ENCODE data around the gene PHF10. TPM values are rescaled to one million over a fixed set of nuclear protein-coding genes. Genes with fewer than 3 reads are reported as not detected.
A peak's percentile ranks its signal among the peaks of the same experiment; 100 is the strongest.
"Not testable (repeated sequence)": the region's sequence is repeated elsewhere in the genome, so short reads cannot be mapped to it uniquely, and the experiment has no call there.

The PHF10 gene
- total RNA-seq, 2 experiments from 2014 or later = 85.4 to 89.0 TPM

- intact Hi-C loops (cut with DNase I, micrococcal nuclease) = loop anchor here (1.0 to 5.0 kb wide), 13 partner anchors 20 to 882 kb away; partner anchors contain the start of genes DYNLT2 (in 2 of the 2), ERMARD (in 2 of the 2), FAM120B (in 1 of the 2) and PDCD2 (in 1 of the 2)
- ATAC-seq = peak; percentile 92
- ChIA-PET POLR2A (interaction anchor here (0.8 to 2.3 kb wide), 6 partner anchors 8 to 172 kb away, joined by 3 to 14 read pairs (median 4); partner anchors contain the start of genes DYNLT2 and ERMARD), CTCF (interaction anchor here (1.1 to 6.1 kb wide), 2 partner anchors 10 to 17 kb away, joined by 3 to 60 read pairs; no protein-coding TSS in a partner anchor)
- Mint-ChIP-seq H3K27me3 (no peaks in the 10 kb centered on the region), H3K9me3 (ENCODE audit: low read depth) (no peaks in the 10 kb centered on the region), H3K4me3 (peak within 1 kb of the TSS; percentile 88), H3K36me3 (ENCODE audit: low read depth) (peaks cover 34% of the 10 kb centered on the region), H3K4me1 (peaks cover 37% of the 10 kb centered on the region), H3K27ac (peak within 1 kb of the TSS; percentile 88)
- peak; percentile 99 for DNase-seq
Observed at GRCh38 chr6:169701954-169702839, 22.1 kb downstream of the PHF10 start, which contains the start of the genes C6orf120 and WDR27. TSS of gene C6orf120 (plus strand) at chr6:169702126. CDS start at chr6:169702460, 334 bp downstream. TSS of gene WDR27 (minus strand) at chr6:169702029. CDS start at chr6:169689005, 13,024 bp downstream.

GRCh38 chr6:169701311-169701953 is 22.9 kb downstream of the PHF10 start:
- DNase-seq (peak; percentile 36), ATAC-seq (peak; percentile 3)
- Mint-ChIP-seq H3K27ac (peak overlapping the region; percentile 84), H3K36me3 (ENCODE audit: low read depth) (peaks cover 33% of the 10 kb centered on the region), H3K27me3 (no peaks in the 10 kb centered on the region), H3K9me3 (ENCODE audit: low read depth) (no peaks in the 10 kb centered on the region), H3K4me1 (peaks cover 32% of the 10 kb centered on the region), H3K4me3 (peak overlapping the region; percentile 88)
- ChIA-PET CTCF (interaction anchor here (6.1 kb wide), 1 partner anchor 18 kb away, joined by 60 read pairs; no protein-coding TSS in a partner anchor), POLR2A (interaction anchor here (0.8 to 2.3 kb wide), 6 partner anchors 9 to 171 kb away, joined by 3 to 14 read pairs (median 4); partner anchors contain the start of genes DYNLT2 and ERMARD)
- intact Hi-C loops (cut with DNase I, micrococcal nuclease) = loop anchor here (1.0 to 5.0 kb wide), 4 partner anchors 47 to 853 kb away; partner anchors contain the start of gene TBP (in 1 of the 2)

- intact Hi-C loops (cut with DNase I, micrococcal nuclease) = loop anchor here (2.0 to 5.0 kb wide), 3 partner anchors 488 to 855 kb away; partner anchors contain the start of gene TBP (in 1 of the 2)
- H3K9me3 Mint-ChIP-seq (ENCODE audit: low read depth) = peaks cover 4% of the 10 kb centered on the region
Observed at GRCh38 chr6:169700296-169700695, 24.0 kb downstream of the PHF10 start.

GRCh38 chr6:169697115-169697514 is 27.2 kb downstream of the PHF10 start:
- CTCF ChIA-PET = interaction anchor here (0.8 to 1.4 kb wide), 2 partner anchors 12 to 97 kb away, joined by 3 read pairs; no protein-coding TSS in a partner anchor
- H3K27me3 Mint-ChIP-seq; H3K4me3 Mint-ChIP-seq; H3K9me3 Mint-ChIP-seq (ENCODE audit: low read depth); H3K4me1 Mint-ChIP-seq; POLR2A ChIA-PET; intact Hi-C loops (cut with DNase I, micrococcal nuclease); ATAC-seq; H3K27ac Mint-ChIP-seq: not testable (repeated sequence)
- peak; percentile 45 for DNase-seq
- peaks cover 24% of the 10 kb centered on the region for H3K36me3 Mint-ChIP-seq (ENCODE audit: low read depth)

More at GRCh38 chr6:169700296-169700695, 24.0 kb downstream of the PHF10 start:
- CTCF ChIA-PET = interaction anchor here (6.1 kb wide), 1 partner anchor 19 kb away, joined by 60 read pairs; no protein-coding TSS in a partner anchor
- H3K4me1 Mint-ChIP-seq = peaks cover 24% of the 10 kb centered on the region
- DNase-seq = no peak
- H3K27me3 Mint-ChIP-seq = no peaks in the 10 kb centered on the region
- H3K36me3 Mint-ChIP-seq (ENCODE audit: low read depth) = peaks cover 30% of the 10 kb centered on the region
- POLR2A ChIA-PET = no interaction called here
- H3K27ac Mint-ChIP-seq = no peak overlapping the region
- no peak for ATAC-seq
- H3K4me3 Mint-ChIP-seq = peak overlapping the region; percentile 88

GRCh38 chr6:169695131-169695530 is 29.2 kb downstream of the PHF10 start:
- intact Hi-C loops (cut with DNase I, micrococcal nuclease) = no loop called here
- H3K4me3 Mint-ChIP-seq = no peak overlapping the region
- ChIA-PET POLR2A (no interaction called here), CTCF (interaction anchor here (0.6 kb wide), 2 partner anchors 18 to 60 kb away, joined by 3 to 4 read pairs; no protein-coding TSS in a partner anchor)
- H3K36me3 Mint-ChIP-seq (ENCODE audit: low read depth) = peaks cover 33% of the 10 kb centered on the region
- no peak for ATAC-seq
- H3K9me3 Mint-ChIP-seq (ENCODE audit: low read depth) = peaks cover 9% of the 10 kb centered on the region
- H3K4me1 Mint-ChIP-seq = peaks cover 4% of the 10 kb centered on the region
- H3K27me3 Mint-ChIP-seq = no peaks in the 10 kb centered on the region
- DNase-seq = no peak
- no peak overlapping the region for H3K27ac Mint-ChIP-seq

- ATAC-seq = no peak
- no peak for DNase-seq
- H3K9me3 Mint-ChIP-seq (ENCODE audit: low read depth) = peaks cover 11% of the 10 kb centered on the region
- no peak overlapping the region for H3K4me3 Mint-ChIP-seq
- CTCF ChIA-PET = interaction anchor here (0.6 kb wide), 1 partner anchor 528 kb away, joined by 3 read pairs; no protein-coding TSS in a partner anchor
- H3K4me1 Mint-ChIP-seq = no peaks in the 10 kb centered on the region
- intact Hi-C loops (cut with DNase I, micrococcal nuclease) = no loop called here
- POLR2A ChIA-PET = no interaction called here
- H3K27ac Mint-ChIP-seq = no peak overlapping the region
- H3K27me3 Mint-ChIP-seq = no peaks in the 10 kb centered on the region
- H3K36me3 Mint-ChIP-seq (ENCODE audit: low read depth) = peaks cover 44% of the 10 kb centered on the region
Observed at GRCh38 chr6:169692516-169692915, 31.8 kb downstream of the PHF10 start.

GRCh38 chr6:169691260-169691659 is 33.0 kb downstream of the PHF10 start:
- Mint-ChIP-seq H3K9me3 (ENCODE audit: low read depth) (peaks cover 14% of the 10 kb centered on the region), H3K27me3 (no peaks in the 10 kb centered on the region), H3K4me3 (no peak overlapping the region), H3K36me3 (ENCODE audit: low read depth) (peaks cover 54% of the 10 kb centered on the region), H3K4me1 (no peaks in the 10 kb centered on the region), H3K27ac (no peak overlapping the region)
- POLR2A ChIA-PET = no interaction called here
- intact Hi-C loops (cut with DNase I, micrococcal nuclease) = no loop called here
- ATAC-seq (no peak), DNase-seq (no peak)
- CTCF ChIA-PET = interaction anchor here (0.6 kb wide), 1 partner anchor 108 kb away, joined by 3 read pairs; no protein-coding TSS in a partner anchor

GRCh38 chr6:169689287-169689686 is 35.0 kb downstream of the PHF10 start:
- H3K4me3 Mint-ChIP-seq = no peak overlapping the region
- H3K9me3 Mint-ChIP-seq (ENCODE audit: low read depth) = peaks cover 22% of the 10 kb centered on the region
- no peak for DNase-seq
- H3K27me3 Mint-ChIP-seq = no peaks in the 10 kb centered on the region
- CTCF ChIA-PET = interaction anchor here (0.5 kb wide), 1 partner anchor 20 kb away, joined by 3 read pairs; no protein-coding TSS in a partner anchor
- no peak overlapping the region for H3K27ac Mint-ChIP-seq
- intact Hi-C loops (cut with DNase I, micrococcal nuclease) = no loop called here
- POLR2A ChIA-PET = no interaction called here
- ATAC-seq = no peak
- H3K4me1 Mint-ChIP-seq = no peaks in the 10 kb centered on the region
- H3K36me3 Mint-ChIP-seq (ENCODE audit: low read depth) = peaks cover 60% of the 10 kb centered on the region

GRCh38 chr6:169685860-169686259 is 38.4 kb downstream of the PHF10 start:
- DNase-seq (no peak), ATAC-seq (no peak)
- peaks cover 4% of the 10 kb centered on the region for H3K4me1 Mint-ChIP-seq
- H3K9me3 Mint-ChIP-seq (ENCODE audit: low read depth) = peaks cover 19% of the 10 kb centered on the region
- peaks cover 66% of the 10 kb centered on the region for H3K36me3 Mint-ChIP-seq (ENCODE audit: low read depth)
- ChIA-PET CTCF (no interaction called here), POLR2A (no interaction called here)
- no peak overlapping the region for H3K4me3 Mint-ChIP-seq
- intact Hi-C loops (cut with DNase I, micrococcal nuclease) = no loop called here
- H3K27me3 Mint-ChIP-seq = no peaks in the 10 kb centered on the region
- H3K27ac Mint-ChIP-seq = no peak overlapping the region

GRCh38 chr6:169684056-169684455 is 40.2 kb downstream of the PHF10 start:
- Mint-ChIP-seq H3K36me3 (ENCODE audit: low read depth) (peaks cover 67% of the 10 kb centered on the region), H3K27ac (no peak overlapping the region), H3K4me3 (no peak overlapping the region), H3K4me1 (peaks cover 4% of the 10 kb centered on the region), H3K27me3 (no peaks in the 10 kb centered on the region), H3K9me3 (ENCODE audit: low read depth) (peaks cover 17% of the 10 kb centered on the region)
- CTCF ChIA-PET = no interaction called here
- DNase-seq (no peak), ATAC-seq (no peak)
- intact Hi-C loops (cut with DNase I, micrococcal nuclease) = no loop called here
- POLR2A ChIA-PET = no interaction called here

GRCh38 chr6:169678342-169678741 is 46.0 kb downstream of the PHF10 start:
- no peaks in the 10 kb centered on the region for H3K27me3 Mint-ChIP-seq
- no peak overlapping the region for H3K4me3 Mint-ChIP-seq
- ChIA-PET POLR2A (no interaction called here), CTCF (no interaction called here)
- ATAC-seq (no peak), DNase-seq (no peak)
- peaks cover 45% of the 10 kb centered on the region for H3K36me3 Mint-ChIP-seq (ENCODE audit: low read depth)
- H3K9me3 Mint-ChIP-seq (ENCODE audit: low read depth) = no peaks in the 10 kb centered on the region
- intact Hi-C loops (cut with DNase I, micrococcal nuclease) = no loop called here
- H3K4me1 Mint-ChIP-seq = peaks cover 1% of the 10 kb centered on the region
- H3K27ac Mint-ChIP-seq = no peak overlapping the region
